SH-SY5Y (cell line): ENCODE data around the gene GALNTL6.

Experiments used
- GATA2 ChIP-seq: IDR thresholded peaks from 2 replicates; pipeline ENCODE4 v1.6.1; 2011; ENCODE audit warnings: mild to moderate bottlenecking, low read depth, low read length
- GATA3 ChIP-seq: IDR thresholded peaks from 2 replicates; pipeline ENCODE4 v1.6.1; 2011; ENCODE audit warnings: low read depth, mild to moderate bottlenecking, low read length, moderate library complexity

The GALNTL6 gene

DNA sequence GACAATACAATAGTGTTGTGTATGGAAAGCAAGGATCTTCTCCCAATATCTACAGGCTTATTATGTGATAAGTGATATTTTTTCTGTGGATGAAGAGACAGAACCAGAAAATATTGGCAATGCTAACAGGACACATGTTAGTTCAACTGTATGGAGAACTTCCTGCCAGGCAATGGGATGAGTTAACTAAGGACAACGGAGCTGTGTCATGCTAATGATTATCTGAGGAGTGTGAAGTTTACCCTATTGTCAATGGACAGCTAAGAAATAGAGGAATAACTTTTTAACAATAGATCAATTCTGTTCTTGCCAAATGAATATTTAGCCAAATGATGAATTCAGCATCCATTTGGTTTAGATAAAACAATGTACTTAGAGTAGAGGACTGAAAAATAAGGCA is 180.0 kb downstream of the GALNTL6 start:
- TF ChIP-seq GATA2: no peak
- TF ChIP-seq GATA3: no peak

DNA sequence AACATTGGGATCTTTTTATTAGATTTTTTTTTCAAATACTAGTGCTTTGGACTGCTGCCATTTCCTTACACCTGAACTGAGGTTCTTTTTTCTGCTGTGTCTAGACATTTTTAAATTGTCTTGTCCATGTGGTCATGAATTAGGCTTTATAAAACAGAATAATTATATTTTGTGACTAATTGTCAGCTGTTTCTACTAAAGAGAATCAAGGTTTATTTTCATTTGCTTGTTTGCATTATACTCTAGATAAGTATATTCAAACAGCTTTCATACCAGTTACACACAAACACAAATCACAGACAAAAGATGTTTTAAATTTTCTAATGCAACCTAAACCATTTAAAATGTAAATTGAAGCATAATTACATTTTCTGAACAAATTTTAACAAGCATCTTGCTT is 194.7 kb downstream of the GALNTL6 start:
- TF ChIP-seq GATA3 (no peak), GATA2 (no peak)

DNA sequence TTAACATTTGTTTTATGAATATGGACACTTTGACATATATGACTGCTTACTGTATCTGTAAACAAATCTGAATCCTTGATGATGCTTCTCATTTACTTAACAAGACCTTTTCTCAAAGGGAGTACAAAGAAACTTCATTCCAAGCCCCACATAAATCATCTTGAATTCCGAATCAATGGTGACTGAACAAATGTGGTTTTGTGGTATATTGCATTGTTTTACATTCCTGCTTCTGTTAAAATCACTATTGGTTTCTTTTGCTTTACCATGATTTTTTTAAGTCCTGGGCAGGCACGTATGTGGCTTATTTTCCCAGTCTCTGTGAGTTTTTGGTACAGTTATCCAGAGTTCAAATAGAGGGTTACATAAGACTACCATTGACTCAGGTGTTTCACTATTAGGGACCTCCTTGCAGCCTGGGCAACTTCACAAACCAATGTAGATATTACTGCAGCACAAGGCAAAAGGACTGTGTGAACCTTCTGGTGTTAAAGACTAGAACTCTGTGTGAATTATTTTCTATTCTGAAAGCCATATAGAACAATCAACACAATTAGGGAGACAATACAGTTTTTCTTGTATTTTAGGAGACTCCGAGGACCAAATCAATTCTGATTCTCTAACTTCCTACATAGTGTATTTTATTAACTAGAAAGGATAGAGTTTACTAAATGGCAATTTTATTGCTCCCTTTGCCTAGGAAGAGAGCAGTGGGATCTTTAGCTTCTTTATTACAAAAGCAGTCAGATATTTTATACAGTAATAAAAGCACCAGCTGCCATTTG is 196.4 kb downstream of the GALNTL6 start:
- TF ChIP-seq GATA2: no peak

DNA sequence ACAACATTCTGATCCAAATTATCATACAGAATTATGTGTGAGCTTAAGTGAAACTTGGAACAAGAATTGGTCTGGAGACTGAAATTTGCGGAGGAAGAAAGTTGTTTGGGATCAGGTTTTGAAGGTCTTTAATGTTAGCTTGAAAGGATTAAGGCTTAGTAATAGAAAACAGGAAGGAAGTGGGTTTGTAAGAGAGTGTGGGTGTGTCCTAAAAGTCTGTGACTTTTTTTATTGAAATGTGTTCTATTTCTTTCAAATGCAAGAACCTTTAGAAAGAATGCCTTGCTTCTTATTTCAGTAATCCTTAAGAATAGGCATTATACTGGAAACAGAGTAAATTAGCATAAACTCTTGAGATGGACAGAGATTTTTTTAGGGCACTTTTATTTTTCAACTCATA is 198.0 kb downstream of the GALNTL6 start:
- no peak for TF ChIP-seq GATA3
- TF ChIP-seq GATA2: no peak

DNA sequence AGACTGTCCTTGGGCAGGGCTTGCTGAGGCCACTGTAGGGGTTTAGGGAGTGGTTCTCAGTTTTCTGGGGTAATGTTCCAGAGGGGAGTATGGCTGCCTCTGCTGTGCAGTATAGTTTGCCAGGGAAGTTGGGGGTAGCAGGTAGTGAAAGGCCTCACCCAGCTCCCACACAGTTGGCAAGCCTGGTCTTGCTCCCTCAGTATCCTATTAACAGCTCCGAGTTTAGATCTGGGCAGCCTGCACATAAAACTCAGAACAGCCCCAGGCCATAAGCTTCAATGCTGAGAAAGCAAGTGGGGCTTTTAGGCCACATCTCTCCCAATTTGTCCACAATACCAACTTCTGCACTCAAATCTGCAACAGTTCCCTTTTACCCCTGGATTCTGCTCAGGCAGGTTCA is 205.2 kb downstream of the GALNTL6 start:
- no peak for TF ChIP-seq GATA2
- TF ChIP-seq GATA3: no peak

DNA sequence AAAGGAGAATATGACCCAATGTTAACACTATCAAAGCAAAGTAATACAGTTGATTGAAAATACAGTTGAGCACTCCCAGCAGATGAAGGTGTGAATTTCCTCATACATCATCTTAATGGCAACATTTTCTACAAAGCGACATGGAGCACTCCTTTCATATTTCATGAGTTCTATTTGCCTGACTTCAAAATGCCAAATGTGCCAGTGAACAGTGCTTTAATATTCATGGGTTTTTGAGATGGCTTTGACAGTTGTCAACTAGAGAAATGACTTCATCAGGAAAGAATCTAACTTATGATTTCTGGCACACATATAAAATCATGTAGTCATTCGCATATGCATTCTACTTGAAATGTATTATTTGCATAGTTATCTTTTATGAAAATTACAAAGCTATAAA is 222.4 kb downstream of the GALNTL6 start:
- no peak for TF ChIP-seq GATA2
- no peak for TF ChIP-seq GATA3

DNA sequence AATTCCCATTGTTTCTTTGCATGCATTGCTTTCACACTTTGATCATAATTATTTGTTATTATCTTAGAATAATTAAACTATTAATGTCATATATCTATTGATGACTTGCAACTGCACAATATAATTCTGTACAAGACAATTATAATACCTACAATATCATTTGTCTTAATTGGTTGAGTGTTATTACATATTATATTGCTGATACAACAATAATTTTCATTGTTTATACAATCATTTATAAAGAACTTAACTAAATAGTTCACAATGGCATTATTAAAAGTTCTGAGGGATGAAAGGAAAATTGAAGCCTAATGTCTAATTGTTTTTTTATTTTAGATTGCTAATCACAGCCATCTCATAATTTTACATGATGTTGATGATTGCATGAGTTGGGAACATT is 227.6 kb downstream of the GALNTL6 start:
- TF ChIP-seq GATA2 (no peak), GATA3 (no peak)

DNA sequence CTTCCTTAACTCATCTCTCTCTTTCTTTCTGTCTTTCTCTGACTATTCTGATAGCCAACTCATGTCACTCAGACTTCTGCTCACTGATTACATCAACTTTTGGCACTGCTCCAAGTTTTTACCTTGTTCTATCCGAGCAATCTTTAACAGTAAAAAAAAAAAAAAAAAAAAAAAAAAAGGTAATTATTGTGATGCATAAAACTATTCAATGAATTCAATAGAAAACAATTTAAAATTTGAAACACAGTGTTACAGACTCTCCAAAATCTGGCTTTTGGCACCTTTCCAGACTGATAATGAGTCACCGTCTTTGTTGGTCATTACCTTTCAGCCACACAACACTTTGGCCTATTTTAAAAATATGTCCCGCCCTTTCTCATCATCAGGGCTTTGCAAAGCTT is 229.5 kb downstream of the GALNTL6 start:
- TF ChIP-seq GATA2 (no peak), GATA3 (no peak)

DNA sequence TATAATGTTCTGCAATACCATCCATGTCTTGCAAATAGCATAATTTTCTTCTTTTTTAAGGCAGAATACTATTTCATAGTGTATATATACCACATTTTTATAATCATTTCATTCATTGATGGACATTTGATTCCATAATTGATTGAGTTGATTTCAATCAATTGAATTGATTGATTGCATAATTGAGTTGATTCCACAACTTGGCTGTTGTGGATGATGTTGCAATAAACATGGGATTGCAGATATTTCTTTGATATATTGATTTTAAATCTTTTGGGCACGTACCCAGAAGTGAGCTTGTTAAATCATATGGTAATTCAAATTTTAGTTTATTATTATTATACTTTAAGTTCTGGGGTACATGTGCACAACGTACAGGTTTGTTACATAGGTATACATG is 232.8 kb downstream of the GALNTL6 start:
- TF ChIP-seq GATA3: no peak
- no peak for TF ChIP-seq GATA2

DNA sequence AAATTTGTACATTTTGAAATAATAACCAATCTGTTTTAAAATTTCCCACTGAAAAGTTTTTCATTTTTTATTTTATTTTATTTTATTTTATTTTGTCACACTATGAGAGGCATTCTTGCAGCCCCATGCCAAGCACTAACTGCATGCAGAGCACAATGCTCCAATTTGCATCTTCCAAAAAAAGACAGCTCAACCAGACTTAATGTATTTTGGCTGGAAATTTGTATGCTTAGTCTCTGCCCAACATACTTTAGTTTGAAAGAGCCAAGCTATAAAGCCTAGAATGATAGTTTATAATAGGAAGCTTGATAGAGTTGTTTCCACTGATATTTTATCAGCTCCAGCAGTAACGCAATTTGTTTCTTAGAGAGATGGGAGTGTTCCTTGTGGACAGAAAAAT is 235.5 kb downstream of the GALNTL6 start:
- TF ChIP-seq GATA2 (no peak), GATA3 (no peak)

DNA sequence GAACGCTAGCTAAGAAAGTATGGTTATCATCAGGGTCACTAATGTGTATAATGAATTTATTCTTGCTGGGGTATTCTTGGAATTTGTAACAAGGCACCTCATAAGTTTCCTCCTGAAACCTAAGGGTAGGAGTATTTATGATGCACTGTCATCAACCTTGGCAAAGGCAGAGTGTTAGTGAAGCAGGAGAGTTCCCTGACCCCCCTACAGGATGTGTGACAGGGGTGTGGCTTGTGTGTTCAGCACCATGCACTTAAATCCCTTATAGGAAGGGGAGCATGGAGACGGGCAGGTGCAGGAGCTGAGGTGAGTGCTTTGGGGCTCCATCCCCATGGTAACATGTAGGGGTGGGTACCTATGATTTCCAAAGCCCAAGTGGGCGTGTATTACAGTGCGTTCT is 237.7 kb downstream of the GALNTL6 start:
- TF ChIP-seq GATA2 (no peak), GATA3 (no peak)

DNA sequence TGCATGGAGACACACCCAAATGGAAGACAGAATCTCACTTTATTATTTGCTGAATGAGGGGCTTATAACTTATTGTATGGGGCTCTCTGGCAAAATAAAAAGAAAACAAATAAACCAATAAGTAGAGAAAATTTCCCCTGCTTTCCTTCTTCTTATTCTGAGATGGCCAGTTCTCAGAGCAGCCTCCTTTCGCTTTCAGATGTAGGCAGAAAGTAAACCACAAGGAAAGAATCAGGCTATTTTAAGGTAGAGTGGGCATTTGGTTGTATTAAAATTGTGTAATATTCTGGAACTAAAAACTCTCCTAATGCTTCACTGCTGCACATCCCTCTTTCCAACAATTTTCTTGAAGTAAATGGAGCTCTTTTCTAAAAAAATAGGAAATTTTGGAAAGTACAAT is 241.8 kb downstream of the GALNTL6 start:
- TF ChIP-seq GATA2 (no peak), GATA3 (no peak)

DNA sequence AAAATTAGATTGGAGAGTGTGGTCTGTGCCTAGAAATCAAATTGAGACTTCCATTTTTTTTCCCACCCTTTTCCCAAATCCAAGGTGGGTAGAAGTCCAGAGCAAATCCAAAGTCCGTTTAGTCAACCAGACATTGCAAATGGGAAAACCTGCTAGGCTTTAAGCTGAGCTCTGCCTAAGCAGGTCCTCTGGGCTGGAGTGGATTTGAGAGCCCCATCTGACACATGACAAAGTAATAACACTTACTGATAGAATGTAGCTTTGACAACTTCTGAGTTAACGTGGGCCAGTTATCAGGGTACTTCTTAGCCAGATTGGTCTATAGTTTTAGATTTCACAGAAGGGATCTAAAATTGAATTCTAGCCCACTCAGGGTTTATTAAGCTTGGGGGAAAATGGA is 242.3 kb downstream of the GALNTL6 start:
- TF ChIP-seq GATA2: no peak
- no peak for TF ChIP-seq GATA3

DNA sequence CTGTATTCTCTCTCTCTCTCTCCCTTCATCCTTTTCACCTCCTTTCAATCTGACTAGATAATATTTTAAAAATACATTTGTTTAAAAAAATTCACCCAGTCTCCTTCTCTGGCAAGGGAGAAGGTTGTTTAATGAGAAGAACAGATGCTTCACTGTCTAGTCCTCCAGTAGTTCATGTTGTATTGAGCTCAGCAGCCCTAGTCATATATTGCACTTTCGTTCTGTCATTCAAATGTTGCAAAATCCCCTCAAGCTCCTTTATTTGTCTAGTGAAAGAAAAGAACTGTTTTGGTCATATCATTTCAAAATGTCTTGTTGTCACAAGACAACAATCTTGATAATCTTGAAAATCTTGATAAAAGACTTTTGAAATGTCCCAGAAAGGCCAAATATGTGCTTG is 248.0 kb downstream of the GALNTL6 start:
- TF ChIP-seq GATA3 (no peak), GATA2 (no peak)

DNA sequence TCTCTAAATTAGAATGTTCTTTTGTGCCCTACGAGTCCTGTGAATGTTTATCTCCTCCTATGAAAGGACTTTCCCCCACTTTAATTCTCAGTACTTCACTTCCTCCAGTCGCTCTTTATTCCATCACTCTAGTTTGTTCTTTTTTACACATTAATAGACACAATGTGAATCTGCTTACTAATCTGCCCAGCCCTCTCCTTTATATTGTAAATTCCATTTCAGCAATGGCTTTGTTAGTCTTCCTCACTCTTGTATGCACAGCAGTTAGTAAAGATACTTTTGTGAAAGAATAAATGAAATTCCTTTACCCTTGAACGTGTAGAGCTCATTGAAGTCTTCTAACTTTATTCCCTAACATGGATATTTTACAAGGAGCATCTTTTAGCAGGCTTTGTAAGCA is 255.3 kb downstream of the GALNTL6 start:
- TF ChIP-seq GATA3 (no peak), GATA2 (no peak)

DNA sequence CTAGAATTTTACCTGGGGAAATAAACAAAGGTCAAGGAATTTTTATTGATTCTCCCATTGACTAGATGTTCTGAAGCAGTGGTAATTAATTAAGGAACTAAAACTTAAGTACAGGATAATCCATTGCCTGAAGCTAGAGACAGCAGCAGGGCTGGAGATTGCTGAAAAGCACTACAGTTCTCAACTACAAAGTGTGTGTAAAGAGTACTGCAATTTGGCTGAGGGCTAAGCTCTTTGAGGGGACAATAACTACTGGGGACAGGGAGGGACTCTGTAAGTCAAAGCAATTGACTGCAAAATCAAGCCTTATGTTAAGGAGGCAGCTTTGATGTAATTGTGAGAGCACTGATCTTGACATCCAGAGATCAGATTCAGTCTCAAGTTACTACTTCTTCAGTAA is 260.4 kb downstream of the GALNTL6 start:
- TF ChIP-seq GATA3 (no peak), GATA2 (no peak)

DNA sequence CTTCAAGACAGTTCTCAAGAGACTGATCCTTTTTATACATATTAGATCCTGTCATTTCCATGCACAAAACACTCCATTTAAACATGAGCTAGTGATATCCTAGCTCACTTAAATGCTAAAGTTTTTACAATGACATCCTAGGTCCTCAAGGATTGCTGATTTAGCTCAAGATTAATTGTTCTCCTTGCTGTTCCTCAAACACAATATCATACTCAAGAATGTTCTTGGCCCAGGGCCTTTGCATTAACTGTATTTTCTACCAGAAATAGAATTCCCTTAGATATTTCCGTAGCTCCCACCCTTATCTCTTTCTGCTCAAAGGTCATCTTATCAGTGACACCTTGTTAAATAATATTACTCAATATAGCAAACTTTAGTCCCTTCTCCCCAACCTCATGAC is 270.1 kb downstream of the GALNTL6 start:
- TF ChIP-seq GATA3: no peak
- TF ChIP-seq GATA2: no peak
